GM13977 (cell line): Measurements from ENCODE around the gene SLC1A2.

Source experiments
- DNase-seq: peaks from one replicate; pipeline ENCODE4 v3.0.0; 2012; ENCODE audit warnings: low spot score
- CTCF ChIP-seq: IDR thresholded peaks from 2 replicates; pipeline ENCODE4 v1.5.1; 2012; ENCODE audit warnings: mild to moderate bottlenecking, control low read depth; ENCODE audit not compliant: insufficient read depth; ENCODE audit errors: extremely low read depth, missing control alignments
- in situ Hi-C: fragments of 300-500 bp; cut with MboI; formaldehyde crosslinking; loops from one replicate; pipeline ENCODE4 v1.12.0; 2022; ENCODE audit warnings: low sequenced_read_pairs, low pct_unique_long_range_greater_than_20kb, mixed read lengths, inconsistent platforms; ENCODE audit not compliant: unreplicated experiment

SLC1A2 gene

GRCh38 chr11:35225946-35226520, 193.3 kb downstream of the SLC1A2 start:
- in situ Hi-C loops: no loop called here
- no peak for TF ChIP-seq CTCF

GRCh38 chr11:35223991-35224390, 195.4 kb downstream of the SLC1A2 start:
- in situ Hi-C loops: no loop called here
- TF ChIP-seq CTCF: no peak
- no peak for DNase-seq

More at GRCh38 chr11:35225946-35226520, 193.3 kb downstream of the SLC1A2 start:
- DNase-seq: no peak

GRCh38 chr11:35223371-35223796, 196.0 kb downstream of the SLC1A2 start:
- no peak for DNase-seq
- in situ Hi-C loops: no loop called here
- TF ChIP-seq CTCF: no peak

- in situ Hi-C loops: no loop called here
- no peak for DNase-seq
- TF ChIP-seq CTCF: no peak
Observed at GRCh38 chr11:35218956-35219355, 200.4 kb downstream of the SLC1A2 start.

GRCh38 chr11:35216962-35217678, 202.2 kb downstream of the SLC1A2 start:
- DNase-seq: peak; percentile 3
- in situ Hi-C loops: no loop called here
- TF ChIP-seq CTCF: no peak

GRCh38 chr11:35215945-35216344, 203.4 kb downstream of the SLC1A2 start:
- DNase-seq: no peak
- in situ Hi-C loops: no loop called here
- no peak for TF ChIP-seq CTCF
